ENCODE data around the gene ATP2A3. TPM values are rescaled to one million over a fixed set of nuclear protein-coding genes. Genes with fewer than 3 reads are reported as not detected.
A peak's percentile ranks its signal among the peaks of the same experiment; 100 is the strongest.

ATP2A3 gene
- total and polyA plus RNA-seq, 2 donors (not counting 1 experiment from before 2014, with no cell fraction given): 697 to 817 TPM

DNA sequence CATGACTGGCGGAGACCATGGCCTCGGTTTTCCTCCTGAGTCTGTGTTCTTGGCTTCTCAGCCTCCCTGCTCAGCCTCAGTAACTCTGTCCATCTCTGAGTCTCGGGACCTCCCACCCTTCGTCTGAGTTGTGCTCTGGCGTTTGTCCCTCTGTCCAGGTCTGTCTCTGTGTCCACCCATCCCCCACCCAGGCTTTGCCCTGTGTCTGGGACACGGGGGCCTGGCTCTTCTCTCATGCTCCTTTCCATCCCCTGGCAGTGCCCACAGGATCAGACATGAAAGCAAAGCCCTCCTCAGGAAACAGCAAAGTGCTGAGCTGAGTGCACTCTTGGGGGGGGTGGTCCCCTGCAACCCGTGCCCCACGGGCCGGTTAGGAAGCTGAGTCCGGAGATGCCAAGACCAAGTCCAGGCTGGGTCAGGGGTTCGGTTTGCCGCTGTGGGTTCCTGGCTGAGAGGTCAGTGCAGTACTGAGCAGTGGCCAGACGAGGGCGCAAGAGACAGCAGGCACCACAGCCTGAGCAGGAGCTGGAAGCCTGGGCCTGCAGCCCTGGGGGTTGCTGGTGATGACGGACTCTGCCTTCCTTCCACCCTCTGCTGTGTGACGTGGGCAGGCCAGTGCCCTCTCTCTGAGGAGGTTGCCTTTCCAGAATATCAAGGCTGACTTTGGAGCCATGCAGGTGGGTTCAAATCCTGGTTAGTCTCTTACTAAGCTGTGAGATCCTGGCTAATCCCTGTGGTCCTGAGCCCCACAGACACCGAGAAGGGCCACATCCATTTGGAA, 50.5 kb downstream of the ATP2A3 start:
- Histone ChIP-seq H3K4me3 (ENCODE audit: control extremely low read depth in 1 of 5, extremely low read depth in 1 of 5, insufficient read depth in 1 of 5, low read depth in 2 of 5, low read length in 4 of 5) (peak overlapping the region; percentile 48 to 72 (median 57)), H3K9me3 (ENCODE audit: control extremely low read depth in 1 of 3, control insufficient read depth in 2 of 3, insufficient read depth in 1 of 3, low read length in 2 of 3) (peaks cover 0 to 16% (median 0%) of the 10 kb centered on the region in 3 donors), H3K4me2 (replicated peaks; ENCODE audit: low read depth, low read length, poor library complexity, severe bottlenecking) (peak overlapping the region; percentile 97), H3K36me3 (replicated peaks in 1 of 2; ENCODE audit: control extremely low read depth in 1 of 2, control insufficient read depth in 1 of 2, extremely low read depth in 1 of 2, insufficient read depth in 2 of 2, low read length in 1 of 2) (no peaks in the 10 kb centered on the region), H4K20me1 (ENCODE audit: control insufficient read depth, insufficient read depth, low read length, poor library complexity, severe bottlenecking) (no peaks in the 10 kb centered on the region), H3K27ac (ENCODE audit: low read length in 2 of 2) (peak overlapping the region; percentile 100), H3K9ac (ENCODE audit: low read length) (peak overlapping the region; percentile 91), H3K27me3 (replicated peaks in 1 of 4; ENCODE audit: control extremely low read depth in 1 of 4, control insufficient read depth in 3 of 4, insufficient read depth in 4 of 4, low read length in 3 of 4) (no peaks in the 10 kb centered on the region), H3K79me2 (ENCODE audit: control insufficient read depth, insufficient read depth, low read length) (peaks cover 73% of the 10 kb centered on the region), H2AFZ (ENCODE audit: insufficient read depth, low read depth, low read length, poor library complexity, severe bottlenecking) (peak overlapping the region; percentile 9), H3K4me1 (ENCODE audit: control insufficient read depth in 2 of 2, insufficient read depth in 2 of 2, low read length in 2 of 2) (peaks cover 72 to 92% of the 10 kb centered on the region in 2 donors)
- Mint-ChIP-seq H3K27ac (peak overlapping the region; percentile 98), H3K9me3 (ENCODE audit: insufficient read depth) (no peaks in the 10 kb centered on the region), H3K27me3 (no peaks in the 10 kb centered on the region), H3K4me1 (peaks cover 80% of the 10 kb centered on the region), H3K4me3 (peak overlapping the region; percentile 90)
- POLR2A ChIA-PET: interaction anchor here (0.5 to 4.7 kb wide), 20 partner anchors 9 to 230 kb away, joined by 3 to 64 read pairs (median 3); partner anchors contain the start of genes ATP2A3 and CAMKK1
- ATAC-seq (ENCODE audit: low read depth) (peak; percentile 57), DNase-seq (peak; percentile 93)
- no peak for TF ChIP-seq EZH2 (IDR thresholded peaks at IDR 0.05; ENCODE audit: borderline replicate concordance, insufficient read depth, low read depth, low read length, poor library complexity, severe bottlenecking)
- TF ChIP-seq, protein P1, sequence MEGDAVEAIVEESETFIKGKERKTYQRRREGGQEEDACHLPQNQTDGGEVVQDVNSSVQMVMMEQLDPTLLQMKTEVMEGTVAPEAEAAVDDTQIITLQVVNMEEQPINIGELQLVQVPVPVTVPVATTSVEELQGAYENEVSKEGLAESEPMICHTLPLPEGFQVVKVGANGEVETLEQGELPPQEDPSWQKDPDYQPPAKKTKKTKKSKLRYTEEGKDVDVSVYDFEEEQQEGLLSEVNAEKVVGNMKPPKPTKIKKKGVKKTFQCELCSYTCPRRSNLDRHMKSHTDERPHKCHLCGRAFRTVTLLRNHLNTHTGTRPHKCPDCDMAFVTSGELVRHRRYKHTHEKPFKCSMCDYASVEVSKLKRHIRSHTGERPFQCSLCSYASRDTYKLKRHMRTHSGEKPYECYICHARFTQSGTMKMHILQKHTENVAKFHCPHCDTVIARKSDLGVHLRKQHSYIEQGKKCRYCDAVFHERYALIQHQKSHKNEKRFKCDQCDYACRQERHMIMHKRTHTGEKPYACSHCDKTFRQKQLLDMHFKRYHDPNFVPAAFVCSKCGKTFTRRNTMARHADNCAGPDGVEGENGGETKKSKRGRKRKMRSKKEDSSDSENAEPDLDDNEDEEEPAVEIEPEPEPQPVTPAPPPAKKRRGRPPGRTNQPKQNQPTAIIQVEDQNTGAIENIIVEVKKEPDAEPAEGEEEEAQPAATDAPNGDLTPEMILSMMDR (IDR thresholded peaks at IDR 0.05): peak; percentile 97
- CTCF ChIA-PET: interaction anchor here (0.6 to 7.5 kb wide), 42 partner anchors 9 to 1084 kb away, joined by 3 to 157 read pairs (median 4); partner anchors contain the start of genes ATP2A3, CAMKK1 and NCBP3
- intact Hi-C loops (cut with micrococcal nuclease): loop anchor here (1.0 to 10.0 kb wide), 8 partner anchors 20 to 359 kb away; partner anchors contain the start of genes CAMKK1, NCBP3 and TRPV3
- WGBS (ENCODE audit: insufficient coverage): 30% methylated on average over 16 of the region's 17 CpGs
